Omental fat pad (tissue), 4 donors: ENCODE measurements around the gene SORCS2. TPM values are rescaled to one million over a fixed set of nuclear protein-coding genes. Genes with fewer than 3 reads are reported as not detected.
A peak's percentile ranks its signal among the peaks of the same experiment; 100 is the strongest.

Source experiments
- ATAC-seq: fragments of 150-250 bp; one replicate; pipeline ENCODE4 v1.9.1; 2016; ENCODE audit warnings: mild to moderate bottlenecking, moderate library complexity; ENCODE audit not compliant: low FRiP score
- DNase-seq: peaks from one replicate; pipeline ENCODE4 v3.0.0-alpha.2; 2019; ENCODE audit warnings: low spot score
- total RNA-seq, 4 donors: library from RNA; depleted of rRNA; stranded (reverse); fragments of >200 nt; gene quantifications; one replicate each; pipeline ENCODE4 v1.1.0, GENCODE V29; 2016
- TF ChIP-seq, protein P1 (sequence below), 3 donors: fragments of 450-650 bp; IDR thresholded peaks; one replicate each; pipeline ENCODE4 v1.5.1; 2016 to 2017; ENCODE audit warnings: antibody characterized with exemption in 3 of 3, mild to moderate bottlenecking in 3 of 3, moderate library complexity in 2 of 3

Gene SORCS2
- total RNA-seq, 4 donors from 2014 or later, result 0.63 to 4.6 (median 1.2) TPM

DNA sequence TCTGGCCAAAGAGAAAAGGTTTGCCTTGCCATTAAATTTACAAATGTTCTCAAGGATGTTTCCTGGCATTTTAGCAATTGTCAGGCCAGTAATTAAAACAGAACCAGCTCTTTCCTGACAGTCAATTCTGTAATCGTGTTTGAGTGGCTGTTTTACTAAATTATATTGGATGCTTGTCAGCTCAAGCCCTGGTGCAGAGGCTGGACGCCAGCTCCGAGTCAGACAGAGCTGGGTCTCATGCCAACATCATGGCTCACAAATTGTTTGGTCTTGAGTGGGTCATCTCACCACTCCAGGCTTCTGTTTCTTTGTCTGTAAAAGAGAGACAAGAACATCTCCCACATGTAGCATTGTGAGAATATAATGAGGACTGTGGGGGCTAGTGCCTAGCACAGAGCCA is 432.7 kb downstream of the SORCS2 start:
- TF ChIP-seq, protein P1, sequence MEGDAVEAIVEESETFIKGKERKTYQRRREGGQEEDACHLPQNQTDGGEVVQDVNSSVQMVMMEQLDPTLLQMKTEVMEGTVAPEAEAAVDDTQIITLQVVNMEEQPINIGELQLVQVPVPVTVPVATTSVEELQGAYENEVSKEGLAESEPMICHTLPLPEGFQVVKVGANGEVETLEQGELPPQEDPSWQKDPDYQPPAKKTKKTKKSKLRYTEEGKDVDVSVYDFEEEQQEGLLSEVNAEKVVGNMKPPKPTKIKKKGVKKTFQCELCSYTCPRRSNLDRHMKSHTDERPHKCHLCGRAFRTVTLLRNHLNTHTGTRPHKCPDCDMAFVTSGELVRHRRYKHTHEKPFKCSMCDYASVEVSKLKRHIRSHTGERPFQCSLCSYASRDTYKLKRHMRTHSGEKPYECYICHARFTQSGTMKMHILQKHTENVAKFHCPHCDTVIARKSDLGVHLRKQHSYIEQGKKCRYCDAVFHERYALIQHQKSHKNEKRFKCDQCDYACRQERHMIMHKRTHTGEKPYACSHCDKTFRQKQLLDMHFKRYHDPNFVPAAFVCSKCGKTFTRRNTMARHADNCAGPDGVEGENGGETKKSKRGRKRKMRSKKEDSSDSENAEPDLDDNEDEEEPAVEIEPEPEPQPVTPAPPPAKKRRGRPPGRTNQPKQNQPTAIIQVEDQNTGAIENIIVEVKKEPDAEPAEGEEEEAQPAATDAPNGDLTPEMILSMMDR (IDR thresholded peaks at IDR 0.05), result no peak
- ATAC-seq (no peak), DNase-seq (no peak)

- DNase-seq, result no peak
- no peak for ATAC-seq
- TF ChIP-seq, protein P1 (IDR thresholded peaks at IDR 0.05), result no peak
These were observed 434.2 kb downstream of the SORCS2 start for GRCh38 chr4:7626531-7626930.

DNA sequence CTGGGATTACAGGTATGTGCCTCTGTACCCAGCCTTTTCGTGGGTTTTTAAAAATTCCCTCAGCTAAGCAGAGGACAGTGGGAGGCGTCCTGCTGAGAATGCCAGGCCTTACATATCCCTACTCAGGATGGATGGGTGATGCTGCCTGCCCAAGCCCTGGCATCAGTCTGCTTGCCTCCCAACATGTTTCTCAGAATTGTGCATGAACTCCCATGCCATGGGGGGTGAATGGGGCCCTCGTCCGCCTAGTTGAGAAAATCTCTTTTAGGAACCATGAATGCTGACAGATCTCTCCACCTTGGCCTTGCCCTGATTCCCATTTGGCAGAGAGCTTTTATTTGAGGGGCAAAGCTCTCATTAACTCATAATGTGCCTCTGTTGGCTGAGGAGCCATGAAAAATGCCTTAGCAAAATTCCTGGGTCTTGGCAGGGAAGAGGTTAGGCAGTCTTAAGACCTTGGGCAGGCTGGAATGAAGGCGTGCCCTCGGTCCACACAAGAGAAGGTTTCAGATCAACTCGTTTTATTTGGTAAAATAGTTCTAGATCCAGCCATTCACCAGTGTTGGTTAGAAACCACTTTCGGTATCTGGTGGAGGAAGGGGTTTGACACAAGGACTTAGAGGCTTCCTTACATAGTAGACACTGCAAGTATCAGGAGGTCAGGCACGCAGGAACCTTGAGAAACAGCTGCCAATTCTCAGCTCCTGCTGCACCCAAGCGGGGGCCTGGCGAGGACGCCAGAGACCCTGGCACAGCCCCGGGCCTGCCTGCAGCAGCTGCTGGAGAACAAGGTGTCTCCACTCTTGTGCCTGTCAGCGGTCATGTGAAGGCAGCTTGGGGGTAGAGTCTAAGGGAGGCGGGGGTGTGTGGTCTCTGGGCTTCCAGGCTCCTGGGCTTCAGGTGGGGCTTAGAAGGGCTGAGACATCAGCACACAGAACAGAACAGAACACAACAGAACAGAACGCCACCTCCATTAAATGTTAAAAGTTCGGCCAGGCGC is 435.2 kb downstream of the SORCS2 start:
- TF ChIP-seq, protein P1 (IDR thresholded peaks at IDR 0.05), result no peak
- DNase-seq (no peak), ATAC-seq (no peak)

DNA sequence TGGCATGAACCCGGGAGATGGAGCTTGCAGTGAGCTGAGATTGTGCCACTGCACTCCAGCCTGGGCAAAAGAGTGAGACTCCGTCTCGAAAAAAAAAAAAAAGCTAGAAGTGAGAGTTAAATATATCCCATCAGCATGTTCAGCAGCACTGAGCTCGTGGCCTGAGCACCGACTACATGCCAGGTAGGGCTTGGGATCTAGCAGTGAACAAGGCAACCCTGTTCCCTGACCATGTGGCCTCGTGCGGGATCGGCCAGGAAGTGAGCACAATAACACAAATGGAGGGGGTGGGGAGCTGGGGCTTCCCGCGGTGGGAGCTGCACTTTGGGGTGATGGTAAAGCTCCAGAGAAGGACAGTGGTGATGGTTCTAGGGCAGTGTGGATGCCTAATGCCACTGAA is 436.1 kb downstream of the SORCS2 start:
- ATAC-seq, result no peak
- TF ChIP-seq, protein P1 (IDR thresholded peaks at IDR 0.05), result no peak

GRCh38 chr4:7629501-7630254 is 437.3 kb downstream of the SORCS2 start:
- DNase-seq, result no peak
- TF ChIP-seq, protein P1 (IDR thresholded peaks at IDR 0.05), result no peak
- ATAC-seq, result no peak

More for the DNA sequence above, 436.1 kb downstream of the SORCS2 start:
- no peak for DNase-seq

DNA sequence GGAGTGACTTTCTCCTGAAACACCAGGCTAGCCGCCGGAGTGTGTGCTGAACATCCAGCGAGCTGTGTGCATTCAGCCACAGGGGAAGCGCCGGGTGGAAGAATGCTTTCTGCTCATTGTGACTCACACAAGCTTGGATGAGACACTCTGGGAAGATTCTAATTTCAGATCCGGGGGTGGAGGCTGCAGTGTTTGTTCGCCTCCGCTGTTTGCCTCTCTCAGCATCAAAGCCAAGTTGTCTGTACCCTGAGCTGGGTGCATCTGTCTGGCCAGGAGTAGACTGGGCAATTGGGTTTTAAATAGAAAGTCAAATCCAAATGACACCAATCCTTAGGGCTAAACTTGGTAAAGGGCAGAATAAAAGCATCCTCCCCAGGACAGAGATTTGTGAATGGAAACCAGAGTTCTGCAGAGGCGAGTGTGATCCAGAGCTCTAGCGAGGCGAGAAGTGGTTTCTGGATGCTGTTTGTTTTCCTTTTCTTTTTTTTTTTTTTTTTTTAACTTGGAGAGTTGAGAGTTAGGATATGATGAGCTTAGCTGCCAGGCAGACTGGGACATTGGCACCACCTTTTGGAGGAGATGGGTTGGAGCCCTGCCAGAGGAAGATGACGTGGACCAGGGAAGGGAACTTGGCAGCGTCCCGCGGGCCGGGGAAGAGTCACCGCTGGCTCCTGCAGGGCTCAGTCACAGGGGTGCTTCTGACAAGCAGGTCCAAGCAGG is 438.4 kb downstream of the SORCS2 start:
- TF ChIP-seq, protein P1 (IDR thresholded peaks at IDR 0.05), result no peak
- DNase-seq (no peak), ATAC-seq (peak; percentile 84)
